Vagina (tissue), 2 donors: ENCODE results near the gene NLRP7. TPM values are rescaled to one million over a fixed set of nuclear protein-coding genes. Genes with fewer than 3 reads are reported as not detected.
"Not testable (repeated sequence)": the region's sequence is repeated elsewhere in the genome, so short reads cannot be mapped to it uniquely, and the experiment has no call there.

ENCODE experiments used
- DNase-seq, 2 donors: peaks; one replicate each; pipeline ENCODE4 v3.0.0-alpha.2; 2017; ENCODE audit errors: extremely low spot score in 2 of 2
- H3K27ac ChIP-seq: fragments of 200-600 bp; sonication (generic); one replicate; pipeline ENCODE4 v1.5.1; 2019
- H3K27me3 ChIP-seq: fragments of 200-600 bp; sonication (generic); one replicate; pipeline ENCODE4 v1.5.1; 2019
- H3K36me3 ChIP-seq, 2 donors: fragments of 200-600 bp; sonication (generic); one replicate each; pipeline ENCODE4 v1.5.1; 2017 to 2019
- H3K4me1 ChIP-seq: fragments of 200-600 bp; sonication (generic); one replicate; pipeline ENCODE4 v1.5.1; 2019
- H3K4me3 ChIP-seq, 2 donors: fragments of 200-600 bp; sonication (generic); 1 replicate in 1 of 2; 2 replicates in 1 of 2; pipeline ENCODE4 v1.5.1; 2016 to 2019
- H3K9me3 ChIP-seq: fragments of 200-600 bp; sonication (generic); one replicate; pipeline ENCODE4 v1.5.1; 2019
- CTCF ChIP-seq, 3 experiments: fragments of 450-650 bp in 2 of 3; fragments of 200-600 bp in 1 of 3; sonication (generic) in 1 of 3; IDR thresholded peaks; one replicate each; pipeline ENCODE4 v1.5.1; 2017 to 2019; ENCODE audit warnings: antibody characterized with exemption in 3 of 3, mild to moderate bottlenecking in 2 of 3, moderate library complexity in 2 of 3
- POLR2A ChIP-seq, 2 donors: fragments of 450-650 bp; IDR thresholded peaks; one replicate each; pipeline ENCODE4 v1.6.1; 2017; ENCODE audit warnings: antibody characterized with exemption in 2 of 2, mild to moderate bottlenecking in 2 of 2, moderate library complexity in 2 of 2
- POLR2AphosphoS5 ChIP-seq, 2 donors: sonication (generic); formaldehyde crosslinking; IDR thresholded peaks; one replicate each; pipeline ENCODE4 v1.9.0; 2017; ENCODE audit warnings: antibody characterized with exemption in 2 of 2, mild to moderate bottlenecking in 2 of 2, low read depth in 1 of 2; ENCODE audit not compliant: insufficient read depth in 1 of 2
- intact Hi-C: fragments of 100-400 bp; cut with DNase I; formaldehyde crosslinking; loops from one replicate; pipeline ENCODE4 v1.15.1; 2023
- total RNA-seq: library from RNA; depleted of rRNA; stranded (reverse); fragments of >200 nt; gene quantifications from one replicate; pipeline ENCODE4 v1.2.3, GENCODE V29; 2016

The NLRP7 gene
- total RNA-seq, 1 donor from 2014 or later, result not detected

- Histone ChIP-seq H3K36me3 (no peaks in the 10 kb centered on the region), H3K27me3 (no peaks in the 10 kb centered on the region), H3K4me1 (no peaks in the 10 kb centered on the region), H3K4me3 (no peak overlapping the region), H3K27ac (no peak overlapping the region), H3K9me3 (no peaks in the 10 kb centered on the region)
- DNase-seq, result no peak
- intact Hi-C loops, result no loop called here
- TF ChIP-seq CTCF (IDR thresholded peaks at IDR 0.05), result no peak
- TF ChIP-seq POLR2A (IDR thresholded peaks at IDR 0.05), result no peak
- no peak for TF ChIP-seq POLR2AphosphoS5 (IDR thresholded peaks at IDR 0.05; ENCODE audit: insufficient read depth in 1 of 2, low read depth in 1 of 2)
These were observed 20.3 kb upstream of the NLRP7 start for GRCh38 chr19:54967611-54968010.

- intact Hi-C loops, H3K36me3 ChIP-seq, H3K4me1 ChIP-seq, DNase-seq, H3K4me3 ChIP-seq, H3K27ac ChIP-seq, H3K9me3 ChIP-seq, H3K27me3 ChIP-seq: not testable (repeated sequence)
These were observed 17.7 kb upstream of the NLRP7 start for GRCh38 chr19:54965055-54965454.

GRCh38 chr19:54959840-54960239, 12.5 kb upstream of the NLRP7 start:
- no peak for TF ChIP-seq CTCF (IDR thresholded peaks at IDR 0.05)
- no peak for TF ChIP-seq POLR2A (IDR thresholded peaks at IDR 0.05)
- no peak for TF ChIP-seq POLR2AphosphoS5 (IDR thresholded peaks at IDR 0.05; ENCODE audit: insufficient read depth in 1 of 2, low read depth in 1 of 2)
- Histone ChIP-seq H3K36me3 (no peaks in the 10 kb centered on the region), H3K4me3 (no peak overlapping the region), H3K27me3 (no peaks in the 10 kb centered on the region), H3K9me3 (no peaks in the 10 kb centered on the region), H3K27ac (no peak overlapping the region), H3K4me1 (no peaks in the 10 kb centered on the region)
- intact Hi-C loops, result no loop called here
- no peak for DNase-seq

GRCh38 chr19:54955376-54955775, 8.0 kb upstream of the NLRP7 start:
- TF ChIP-seq CTCF (IDR thresholded peaks at IDR 0.05), result no peak
- TF ChIP-seq POLR2AphosphoS5 (IDR thresholded peaks at IDR 0.05; ENCODE audit: insufficient read depth in 1 of 2, low read depth in 1 of 2), result no peak
- TF ChIP-seq POLR2A (IDR thresholded peaks at IDR 0.05), result no peak
- Histone ChIP-seq H3K4me3 (no peak overlapping the region), H3K27me3 (no peaks in the 10 kb centered on the region), H3K27ac (no peak overlapping the region), H3K4me1 (no peaks in the 10 kb centered on the region), H3K36me3 (no peaks in the 10 kb centered on the region), H3K9me3 (no peaks in the 10 kb centered on the region)
- DNase-seq, result no peak
- intact Hi-C loops, result no loop called here

- H3K27ac ChIP-seq, H3K4me3 ChIP-seq, H3K9me3 ChIP-seq, intact Hi-C loops, DNase-seq, H3K27me3 ChIP-seq, H3K36me3 ChIP-seq, H3K4me1 ChIP-seq: not testable (repeated sequence)
These were observed 6.0 kb upstream of the NLRP7 start for GRCh38 chr19:54953345-54953713.

- no peak for TF ChIP-seq POLR2AphosphoS5 (IDR thresholded peaks at IDR 0.05; ENCODE audit: insufficient read depth in 1 of 2, low read depth in 1 of 2)
- TF ChIP-seq POLR2A (IDR thresholded peaks at IDR 0.05), result no peak
- TF ChIP-seq CTCF (IDR thresholded peaks at IDR 0.05), result no peak
- no peaks in the 10 kb centered on the region for H3K9me3 ChIP-seq
- H3K27me3 ChIP-seq, result no peaks in the 10 kb centered on the region
- no peak overlapping the region for H3K27ac ChIP-seq
- intact Hi-C loops, result no loop called here
- DNase-seq, result no peak
- no peaks in the 10 kb centered on the region for H3K36me3 ChIP-seq
- H3K4me1 ChIP-seq, result no peaks in the 10 kb centered on the region
- no peak overlapping the region for H3K4me3 ChIP-seq
These were observed 5.4 kb upstream of the NLRP7 start for GRCh38 chr19:54952591-54953344.

- H3K27me3 ChIP-seq, H3K36me3 ChIP-seq, H3K9me3 ChIP-seq, H3K27ac ChIP-seq, DNase-seq, H3K4me1 ChIP-seq, H3K4me3 ChIP-seq, intact Hi-C loops: not testable (repeated sequence)
These were observed 3.2 kb upstream of the NLRP7 start for GRCh38 chr19:54950580-54950979.
